T-helper 2 cell (primary cell): Measurements from ENCODE around the gene SAT2.
"Not testable (repeated sequence)": the region's sequence is repeated elsewhere in the genome, so short reads cannot be mapped to it uniquely, and the experiment has no call there.

Experiments used
- DNase-seq, 5 experiments: peaks; one replicate each; pipeline versions ENCODE4 v3.0.0 to v3.0.0-alpha.2; 2012 to 2022

The SAT2 gene

DNA sequence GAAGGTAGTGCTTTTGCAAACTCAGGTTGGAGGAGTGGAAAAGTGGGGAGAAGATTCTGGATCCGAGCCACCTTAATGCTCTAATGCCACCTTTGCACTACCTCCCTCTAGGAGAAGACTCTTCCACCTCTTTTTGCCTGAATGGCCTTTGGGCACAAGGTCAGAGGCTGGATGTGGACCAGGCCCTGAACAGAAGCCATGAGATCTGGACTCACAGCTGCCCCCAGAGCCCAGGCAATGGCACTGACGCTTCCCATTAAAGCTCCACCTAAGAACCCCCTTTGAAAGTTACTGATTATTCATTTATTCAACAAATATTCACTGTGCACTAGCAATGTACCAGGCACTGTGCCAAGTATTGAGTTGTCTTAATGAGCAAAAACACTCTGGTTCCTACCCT, 5.5 kb upstream of the SAT2 start:
- no peak for DNase-seq

DNA sequence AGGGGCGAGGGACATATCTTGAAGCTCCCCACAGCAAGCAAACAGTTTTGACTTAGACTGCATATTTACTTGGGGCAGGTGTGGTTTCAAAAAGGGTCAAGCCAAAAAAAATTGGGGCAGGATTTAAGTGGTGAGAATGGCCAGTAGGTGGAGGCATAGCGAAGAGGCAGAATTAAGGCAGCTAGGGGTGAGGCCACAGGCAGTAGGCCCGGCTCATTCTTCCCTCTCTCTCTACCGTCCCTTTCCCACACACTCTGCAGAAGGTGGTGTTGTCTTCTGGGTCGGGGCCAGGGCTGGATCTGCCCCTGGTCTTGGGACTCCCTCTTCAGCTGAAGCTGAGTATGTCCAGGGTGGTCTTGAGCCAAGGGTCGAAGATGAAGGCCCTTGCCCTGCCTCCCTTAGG, 4.9 kb upstream of the SAT2 start:
- peak in 1 of 5 experiments; percentile 58 for DNase-seq

DNA sequence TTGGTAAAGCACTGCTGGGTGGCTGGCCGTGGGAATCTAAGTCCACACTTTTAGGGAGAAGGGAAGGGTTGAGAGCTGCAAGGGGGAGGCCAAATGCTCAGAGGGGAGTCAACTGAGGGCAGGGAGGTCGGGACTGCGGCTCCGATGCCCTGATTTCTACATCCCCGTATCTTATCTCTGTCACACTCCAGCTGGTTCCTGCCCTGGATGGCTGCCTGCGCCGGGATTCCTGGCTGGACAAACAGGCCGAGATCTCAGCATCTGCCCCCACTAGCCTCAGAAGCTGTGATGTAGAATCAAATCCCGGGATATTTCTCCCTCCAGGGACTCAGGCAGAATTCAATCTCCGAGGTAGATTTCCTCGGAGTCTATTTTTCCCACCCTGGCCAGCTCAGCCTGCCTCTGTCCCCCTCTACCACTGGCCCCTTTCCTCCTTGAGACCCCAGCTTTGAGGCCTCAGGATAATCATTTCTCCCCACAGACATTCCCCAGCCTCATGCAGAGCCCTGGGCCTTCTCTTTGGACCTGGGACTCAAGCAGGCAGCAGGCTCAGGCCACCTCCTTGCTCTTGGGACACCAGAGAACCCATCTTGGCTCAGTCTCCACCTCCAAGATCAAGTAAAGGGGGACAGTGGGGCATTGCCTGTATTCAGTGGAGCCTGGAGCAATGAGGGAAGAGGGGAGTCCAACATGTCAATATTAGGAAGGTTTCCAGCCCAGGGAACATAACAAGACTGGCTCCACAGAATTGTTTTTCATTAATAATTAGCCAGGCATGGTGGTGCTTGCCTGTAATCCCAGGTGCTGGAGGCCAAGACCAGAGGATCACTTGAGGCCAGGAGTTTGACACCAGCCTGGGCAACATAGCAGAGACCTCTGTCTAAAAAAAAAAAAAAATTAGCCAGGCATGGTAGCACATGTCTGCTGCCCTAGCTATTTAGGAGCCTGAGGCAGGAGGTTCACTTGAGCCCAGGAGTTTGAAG, 4.1 kb upstream of the SAT2 start:
- DNase-seq: no peak

DNA sequence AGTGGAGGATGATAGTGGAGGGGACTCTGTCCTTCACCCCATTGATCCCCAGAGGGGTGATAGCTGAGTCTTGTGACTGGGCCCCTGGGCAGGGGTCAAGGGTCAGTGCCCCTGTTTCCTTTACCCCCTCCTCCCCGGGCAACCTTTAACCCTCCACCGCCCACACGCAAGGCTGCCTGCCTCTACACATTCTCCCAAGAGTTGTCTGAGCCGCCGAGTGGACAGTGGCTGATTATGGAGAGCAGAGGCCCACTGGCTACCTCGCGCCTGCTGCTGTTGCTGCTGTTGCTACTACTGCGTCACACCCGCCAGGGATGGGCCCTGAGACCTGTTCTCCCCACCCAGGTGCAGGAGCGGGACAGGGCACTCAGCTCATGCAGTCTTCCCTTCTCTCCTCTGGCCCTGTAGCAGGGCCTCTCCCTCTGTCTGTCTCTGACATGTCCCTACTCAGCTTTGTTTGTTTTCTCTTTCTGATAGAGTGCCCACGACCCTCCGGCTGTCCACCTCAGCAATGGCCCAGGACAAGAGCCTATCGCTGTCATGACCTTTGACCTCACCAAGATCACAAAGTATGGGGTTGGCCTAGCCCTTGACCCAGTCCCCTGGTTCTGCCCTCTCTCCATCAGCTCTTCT, 2.4 kb upstream of the SAT2 start, which contains the start of gene SHBG:
TSS of gene SHBG (plus strand) at position 197 of the 633 bp plus-strand sequence. CDS start at position 235, 38 bp downstream.
- DNase-seq: no peak

DNA sequence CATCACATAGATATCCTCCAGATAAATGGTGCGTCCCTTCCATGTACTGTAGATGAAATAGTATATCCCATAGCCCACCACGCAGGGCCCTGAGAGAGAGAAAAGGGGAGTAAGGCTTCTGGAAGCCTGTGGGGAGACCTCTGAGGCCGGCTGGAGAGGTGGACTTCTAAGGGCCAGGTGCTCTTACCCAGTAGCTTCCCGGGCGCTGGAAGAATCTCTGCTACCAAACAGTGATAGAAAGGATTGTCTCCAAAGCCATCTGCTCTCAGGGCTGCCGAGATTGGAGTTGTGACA, 718 bp downstream of the SAT2 start:
- no peak for DNase-seq

DNA sequence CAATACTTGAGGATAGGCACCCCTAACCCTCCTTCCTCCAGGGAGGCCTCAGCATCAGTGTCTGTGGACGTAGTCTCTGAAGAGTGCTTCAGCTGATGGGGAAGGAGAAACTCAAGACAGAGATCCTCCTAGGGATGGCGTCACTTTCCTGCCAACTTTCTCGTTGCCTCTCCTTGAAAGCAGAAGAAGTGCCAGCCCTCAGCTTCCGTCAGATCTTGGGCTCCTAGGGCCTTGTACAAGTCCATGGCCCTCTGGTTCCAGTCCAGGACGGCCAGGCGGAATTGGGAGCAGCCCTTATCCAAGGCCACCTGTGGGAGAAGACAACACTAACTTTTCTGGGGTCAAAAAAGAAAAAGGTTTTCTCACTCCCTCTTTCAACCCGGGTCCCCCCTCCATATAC, 1.3 kb downstream of the SAT2 start:
- no peak for DNase-seq

DNA sequence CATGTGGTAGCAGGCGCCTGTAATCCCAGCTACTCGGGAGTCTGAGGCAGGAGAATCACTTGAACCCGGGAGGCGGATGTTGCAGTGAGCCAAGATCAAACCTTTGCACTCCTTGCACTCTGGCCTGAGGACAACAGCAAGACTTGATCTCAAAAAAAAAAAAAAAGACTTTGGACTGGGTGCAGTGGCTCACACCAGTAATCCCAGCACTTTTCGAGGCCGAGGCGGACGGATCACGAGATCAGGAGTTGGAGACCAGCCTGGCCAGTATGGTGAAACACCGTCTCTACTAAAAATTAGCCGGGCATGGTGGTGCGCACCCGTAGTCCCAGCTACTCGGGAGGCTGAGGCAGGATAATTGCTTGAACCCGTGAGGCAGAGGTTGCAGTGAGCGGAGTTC, 1.9 kb downstream of the SAT2 start:
- not testable (repeated sequence) for DNase-seq

DNA sequence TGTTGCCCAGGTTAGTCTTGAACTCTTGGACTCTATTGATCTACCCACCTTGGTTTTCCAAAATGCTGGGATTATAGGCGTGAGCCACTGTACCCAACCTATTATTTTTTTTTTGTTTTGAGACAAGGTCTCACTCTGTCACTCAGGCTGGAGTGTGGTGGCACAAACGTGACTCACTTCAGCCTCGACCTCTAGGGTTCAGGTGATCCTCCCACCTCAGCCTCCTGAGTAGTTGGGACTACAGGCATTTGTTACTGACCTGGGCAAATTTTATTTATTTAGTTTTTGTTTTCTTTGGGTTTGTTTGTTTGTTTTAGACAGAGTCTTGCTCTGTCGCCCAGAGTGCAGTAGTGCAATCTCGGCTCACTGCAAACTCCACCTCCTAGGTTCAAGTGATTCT, 4.0 kb downstream of the SAT2 start:
- no peak for DNase-seq

DNA sequence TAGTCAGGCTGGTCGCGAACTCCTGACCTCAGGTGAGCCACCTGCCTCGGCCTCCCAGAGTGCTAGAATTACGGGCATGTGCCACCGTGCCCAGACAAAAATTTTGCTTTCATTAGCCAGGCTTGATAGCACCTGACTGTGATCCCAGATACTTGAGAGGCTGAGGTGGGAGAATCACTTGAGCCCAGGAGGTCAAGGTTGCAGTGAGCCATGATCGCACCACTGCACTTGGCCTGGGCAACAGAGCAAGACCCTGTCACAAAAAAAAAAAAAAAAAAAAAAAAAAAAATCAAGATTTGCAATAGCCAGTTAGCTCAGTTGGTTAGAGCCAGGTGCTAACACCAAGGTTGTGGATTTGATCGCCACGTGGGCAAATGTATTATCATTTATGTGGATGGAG, 6.8 kb downstream of the SAT2 start:
- DNase-seq: no peak

DNA sequence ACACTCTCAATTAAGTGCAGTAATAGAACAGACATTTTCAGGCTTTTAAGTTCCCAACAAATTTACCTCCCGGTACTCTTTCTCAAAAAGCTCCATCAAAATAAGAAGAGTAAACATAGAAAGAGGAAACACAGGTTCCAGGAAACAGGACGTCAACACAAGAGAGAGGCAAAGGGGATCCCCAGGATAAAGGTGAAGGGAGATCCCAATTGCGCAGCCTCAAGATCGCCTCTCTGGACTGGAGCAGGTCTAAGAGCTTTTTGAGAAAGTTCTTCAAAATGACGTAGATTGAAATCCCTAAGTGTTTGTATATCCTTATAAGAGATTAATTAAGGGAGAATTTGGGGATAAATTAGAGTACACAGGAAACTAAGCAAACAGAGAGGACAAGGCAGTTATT, 9.0 kb downstream of the SAT2 start:
- DNase-seq: no peak

DNA sequence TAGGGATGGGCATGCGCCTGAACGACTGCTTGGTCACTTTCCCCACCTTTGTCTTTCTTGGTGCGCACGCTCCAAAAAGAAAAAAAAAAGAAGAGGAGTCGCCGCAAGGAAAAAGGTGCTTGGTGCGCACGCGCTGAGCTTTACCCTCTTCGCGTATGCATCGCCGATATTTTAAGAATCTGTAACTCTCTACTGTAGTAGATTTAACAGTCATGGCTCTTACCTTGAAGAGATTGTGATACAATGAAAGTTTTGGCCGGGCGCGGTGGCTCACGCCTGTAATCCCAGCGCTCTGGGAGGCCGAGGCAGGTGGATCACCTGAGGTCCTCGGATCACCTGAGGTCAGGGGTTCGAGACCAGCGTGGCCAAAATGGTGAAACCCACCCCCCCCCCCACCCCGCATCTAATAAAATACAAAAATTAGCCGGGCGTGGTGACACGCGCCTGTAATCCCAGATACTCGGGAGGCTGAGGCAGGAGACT, 12.3 kb downstream of the SAT2 start:
- DNase-seq: no peak

DNA sequence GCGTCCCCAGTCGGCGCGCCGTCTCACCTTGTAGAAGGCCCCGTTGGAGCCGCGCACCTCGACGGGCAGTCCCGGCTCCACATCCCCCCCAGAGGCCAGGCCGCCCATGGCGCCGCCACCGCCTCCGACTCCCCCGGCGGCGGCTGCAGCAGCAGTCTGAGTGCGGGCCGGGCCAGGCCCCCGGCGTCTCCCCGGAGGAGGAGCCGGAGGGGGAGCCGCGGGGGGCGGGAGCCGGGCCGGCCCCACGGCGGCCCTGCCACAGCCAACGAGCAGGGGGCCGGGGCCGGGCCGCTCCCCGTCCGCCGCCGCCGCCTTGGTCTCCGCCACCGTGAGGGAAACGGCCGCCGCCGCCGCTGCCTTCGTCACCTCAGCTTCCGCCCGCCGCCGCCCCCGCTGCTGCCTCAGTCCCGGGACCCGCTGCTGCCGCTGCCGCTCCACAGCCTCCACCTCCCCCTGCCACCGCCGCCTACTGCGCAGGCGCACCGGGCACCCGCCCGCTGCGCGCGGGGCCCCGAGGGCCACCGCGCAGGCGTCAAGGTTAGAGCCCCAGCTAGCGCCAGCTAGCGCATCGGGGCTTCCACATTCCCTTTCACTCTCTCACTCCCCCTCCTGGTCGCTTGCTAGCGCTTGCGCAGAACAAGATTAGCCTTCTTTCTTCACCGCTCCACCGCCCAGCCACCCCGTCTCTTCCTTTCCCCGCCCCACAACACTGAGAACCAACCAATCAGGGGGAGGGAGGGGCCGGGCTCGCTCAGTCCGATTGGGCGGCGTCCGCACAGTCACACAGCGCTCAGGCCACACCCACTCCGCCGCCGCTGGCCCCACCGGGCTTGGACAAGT, 13.0 kb downstream of the SAT2 start, which contains the start of gene FXR2:
TSS of gene FXR2 (minus strand) at position 473 of the 840 bp plus-strand sequence. CDS start at position 108, 365 bp downstream.
- DNase-seq: peak; percentile 94 to 99 (median 98)

DNA sequence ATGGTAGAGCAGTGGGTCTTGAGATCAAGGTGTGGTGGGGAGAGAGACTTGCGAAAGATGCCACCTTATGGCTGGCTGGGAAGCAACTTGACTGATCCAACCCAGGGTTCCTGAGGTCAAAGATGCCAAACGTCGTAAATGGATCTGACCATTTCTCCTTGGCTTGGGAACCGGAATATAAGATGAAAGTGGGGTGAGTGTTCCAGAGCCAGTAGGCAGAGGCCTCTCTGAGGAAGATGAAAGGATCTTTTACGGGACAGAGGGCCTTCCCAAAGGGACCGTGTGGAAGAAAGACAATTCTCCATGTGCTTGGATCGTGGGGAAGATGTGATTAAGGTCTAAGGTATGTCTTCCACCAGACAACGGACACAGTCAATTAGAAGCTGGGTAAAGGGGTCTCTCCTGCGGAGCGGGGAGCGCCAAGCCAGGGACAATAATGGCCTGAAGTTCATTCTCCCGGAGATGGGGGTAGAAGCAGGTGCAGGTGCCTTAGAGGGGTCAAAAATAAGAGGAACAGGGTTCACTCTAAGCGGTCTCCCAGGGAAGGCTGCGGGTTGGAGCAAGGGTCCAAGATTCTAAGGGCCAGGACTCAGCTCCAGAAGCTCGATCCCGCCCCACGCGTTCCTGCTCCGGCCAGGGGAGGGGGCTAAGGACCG, 13.7 kb downstream of the SAT2 start:
- no peak for DNase-seq

DNA sequence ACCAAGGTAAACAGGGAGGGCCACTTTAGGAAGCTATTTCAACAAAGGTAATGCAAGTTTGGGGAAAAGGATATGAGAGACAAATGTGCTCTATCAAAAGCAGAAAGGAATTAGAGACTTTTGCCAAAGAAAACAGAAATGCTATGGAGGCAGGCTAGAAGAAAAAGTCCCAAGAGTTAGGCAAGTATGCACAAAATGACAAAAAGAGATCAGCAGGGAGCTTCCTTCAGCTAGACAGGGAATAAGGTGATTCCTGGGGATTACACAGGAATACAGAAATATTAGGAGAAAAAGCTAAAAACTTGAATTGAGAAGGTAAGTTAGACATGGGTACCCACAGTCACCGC, 15.4 kb downstream of the SAT2 start:
- DNase-seq: no peak

DNA sequence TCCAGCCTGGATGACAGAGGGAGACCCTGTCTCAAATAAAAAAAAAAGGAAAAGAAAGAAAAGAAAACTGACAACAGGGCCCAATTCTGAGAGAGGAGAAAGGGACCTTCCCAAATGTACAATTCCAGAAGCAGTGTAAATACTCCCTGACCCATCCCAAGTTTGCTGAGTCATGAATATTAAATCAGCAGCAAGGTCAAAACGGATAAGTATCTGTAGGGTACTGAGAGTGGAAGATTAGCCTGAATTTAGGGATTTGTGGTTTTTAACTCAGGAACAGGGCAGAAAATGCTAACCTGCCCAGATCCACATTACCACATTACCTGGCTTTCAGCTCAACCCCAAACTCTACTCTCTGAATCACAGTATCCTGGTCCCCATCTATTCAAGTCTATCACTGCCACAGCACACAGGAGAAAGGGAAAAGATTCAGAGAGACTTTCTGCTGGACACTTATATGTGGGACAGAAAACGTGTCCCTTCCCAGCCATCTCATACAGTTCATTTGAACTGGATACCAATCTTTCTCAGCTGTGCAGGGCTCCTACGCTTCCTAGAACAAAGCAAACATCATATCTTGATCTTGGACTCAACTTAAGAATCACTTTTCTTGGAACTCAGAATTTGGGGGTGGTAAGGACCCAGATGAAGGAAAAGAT, 15.9 kb downstream of the SAT2 start:
- DNase-seq: no peak

DNA sequence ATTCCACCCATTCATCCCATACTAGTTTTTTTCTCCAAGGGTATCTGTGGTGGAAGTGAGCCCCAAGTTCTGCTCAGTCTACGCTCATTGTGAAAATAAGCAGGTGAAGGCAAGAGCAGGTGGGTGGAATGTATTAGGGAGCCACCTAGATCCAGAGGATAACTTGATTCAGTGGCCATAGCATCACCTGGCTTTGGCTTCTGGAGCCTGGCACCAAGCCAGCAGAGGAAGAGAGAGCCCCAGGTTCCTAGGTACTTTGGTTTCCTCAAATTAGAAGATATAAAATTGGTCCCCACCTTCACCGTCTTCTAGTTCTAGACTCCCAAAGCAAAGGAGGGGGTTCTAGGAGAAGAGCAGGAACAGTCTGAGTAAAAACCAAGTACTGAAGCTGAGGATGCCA, 17.0 kb downstream of the SAT2 start:
- DNase-seq: no peak

DNA sequence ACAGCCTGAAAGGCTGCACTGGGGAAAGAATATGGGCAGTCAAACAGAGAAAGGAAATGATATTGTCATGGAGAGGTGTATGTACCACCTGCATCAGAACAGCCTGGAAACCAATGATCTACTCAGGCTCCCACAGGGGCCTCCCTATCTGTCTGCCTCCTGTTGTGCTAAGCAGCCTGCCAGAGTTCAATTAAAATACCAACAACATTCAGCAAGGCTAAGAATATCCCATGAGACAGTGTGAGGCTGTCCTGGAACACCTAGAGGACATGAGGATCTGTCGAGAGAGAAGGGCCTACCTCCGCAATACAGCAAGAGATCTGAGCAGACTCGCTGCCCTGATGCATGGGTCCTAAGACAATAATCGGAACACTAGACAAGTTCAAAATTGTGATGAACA, 21.3 kb downstream of the SAT2 start:
- no peak for DNase-seq

DNA sequence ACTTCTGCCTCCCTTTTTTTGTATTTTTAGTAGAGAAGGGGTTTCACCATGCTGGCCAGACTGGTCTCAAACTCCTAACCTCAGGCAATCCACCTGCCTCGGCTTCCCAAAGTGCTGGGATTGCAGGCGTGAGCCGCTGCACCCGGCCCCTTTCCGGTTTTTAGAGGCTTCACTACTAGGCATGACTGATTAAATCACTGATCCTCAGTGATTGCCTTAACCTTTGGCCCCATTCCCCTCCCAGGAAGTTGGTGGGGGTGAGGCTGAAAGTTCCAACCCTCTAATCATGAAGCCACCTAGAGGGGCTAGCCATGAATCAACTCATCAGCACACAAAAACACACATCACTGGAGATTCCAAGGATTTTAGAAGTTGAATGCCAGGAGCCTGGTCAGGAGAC, 30.1 kb downstream of the SAT2 start:
- not testable (repeated sequence) for DNase-seq

DNA sequence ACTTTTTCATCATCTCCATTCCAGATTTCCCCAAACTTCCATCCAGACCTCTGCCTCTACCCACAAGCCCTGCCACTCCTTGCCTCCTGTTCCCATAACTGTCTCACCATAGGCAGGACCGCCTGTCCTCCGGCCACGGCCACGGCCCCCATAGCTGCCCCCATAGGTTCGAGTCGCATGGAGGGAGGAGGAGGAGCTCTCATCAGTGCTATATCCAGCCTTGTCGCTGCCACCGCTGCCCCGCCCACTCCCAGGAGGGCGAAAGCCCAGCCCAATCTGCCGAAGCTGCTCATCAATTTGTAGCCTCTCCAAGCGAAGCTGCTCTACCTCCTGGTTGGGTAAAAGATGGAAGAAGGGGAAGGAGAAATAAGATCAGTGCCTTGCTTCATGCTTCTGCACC, 34.3 kb downstream of the SAT2 start:
- no peak for DNase-seq

DNA sequence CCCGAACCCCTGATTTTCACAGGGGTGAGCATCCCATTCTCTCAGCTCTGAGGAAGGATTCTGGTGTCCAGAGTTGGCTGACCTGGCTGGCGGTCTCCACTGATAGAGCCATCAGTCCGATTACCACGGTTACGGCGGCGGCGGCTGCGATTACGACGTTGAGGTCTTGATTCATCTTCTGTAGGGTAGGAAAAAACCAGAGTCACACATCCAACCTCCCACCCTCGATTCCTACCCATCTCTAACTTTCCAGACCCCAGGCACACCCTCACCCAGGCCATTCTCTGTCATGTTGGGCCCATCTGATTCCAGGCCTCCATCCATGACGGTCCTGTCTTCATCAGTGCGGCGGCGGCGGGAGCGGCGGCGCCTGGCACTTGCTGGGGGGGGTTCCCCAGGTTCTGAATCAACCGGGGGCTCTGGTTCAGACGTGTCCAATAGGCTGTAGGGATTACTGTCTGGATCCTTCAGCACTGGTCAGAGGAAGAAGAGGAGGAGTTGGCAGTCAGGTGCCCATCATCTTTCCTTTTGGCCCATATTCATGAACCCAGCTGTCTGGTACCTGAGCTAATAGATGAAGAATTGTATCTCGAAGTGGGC, 35.1 kb downstream of the SAT2 start:
- no peak for DNase-seq

DNA sequence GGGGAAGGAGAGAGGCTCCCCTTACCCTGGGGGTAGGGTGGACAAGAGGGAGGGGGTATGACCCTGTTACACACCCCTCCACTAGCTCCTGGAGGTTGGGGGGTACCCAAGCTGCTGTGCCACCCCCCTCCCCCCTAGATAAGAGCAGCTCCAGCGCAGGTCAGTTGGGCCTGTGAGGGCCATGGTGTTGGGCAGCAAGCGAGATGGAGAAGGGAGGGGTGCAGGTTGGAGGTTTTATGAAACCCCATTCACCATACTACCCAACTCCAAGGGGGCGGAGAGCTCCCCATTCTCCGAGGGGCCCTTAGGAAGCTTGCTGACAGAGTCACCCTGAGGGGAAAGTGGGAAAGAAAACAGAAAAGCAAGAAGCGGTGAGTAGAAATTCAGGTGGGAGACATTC, 36.0 kb downstream of the SAT2 start:
- no peak for DNase-seq

DNA sequence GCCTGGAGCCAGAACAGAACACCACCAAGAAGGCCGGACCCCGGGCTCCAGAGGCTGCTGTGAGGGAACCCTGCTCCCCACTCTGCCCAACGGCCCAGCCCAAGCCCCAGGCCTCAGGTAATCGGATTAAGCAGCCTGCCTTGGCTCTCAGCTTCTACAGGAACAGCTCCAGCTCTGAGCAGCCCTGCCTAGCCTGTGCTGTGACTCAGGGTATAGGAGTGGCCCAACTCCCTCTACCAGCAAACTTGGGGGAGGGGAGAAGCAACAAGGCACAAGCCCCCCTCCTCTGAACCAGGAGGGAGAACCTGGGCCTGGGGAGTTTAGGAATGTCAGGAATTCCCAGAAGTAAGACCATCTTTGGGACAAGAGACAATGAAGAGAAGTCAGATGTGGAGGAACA, 36.9 kb downstream of the SAT2 start:
- no peak for DNase-seq
